ENCODE data around the gene HLA-DMB. TPM values are rescaled to one million over a fixed set of nuclear protein-coding genes. Genes with fewer than 3 reads are reported as not detected.

HLA-DMB gene
- total and polyA plus RNA-seq, 4 donors = 2.8 to 13.1 (median 7.7) TPM

DNA sequence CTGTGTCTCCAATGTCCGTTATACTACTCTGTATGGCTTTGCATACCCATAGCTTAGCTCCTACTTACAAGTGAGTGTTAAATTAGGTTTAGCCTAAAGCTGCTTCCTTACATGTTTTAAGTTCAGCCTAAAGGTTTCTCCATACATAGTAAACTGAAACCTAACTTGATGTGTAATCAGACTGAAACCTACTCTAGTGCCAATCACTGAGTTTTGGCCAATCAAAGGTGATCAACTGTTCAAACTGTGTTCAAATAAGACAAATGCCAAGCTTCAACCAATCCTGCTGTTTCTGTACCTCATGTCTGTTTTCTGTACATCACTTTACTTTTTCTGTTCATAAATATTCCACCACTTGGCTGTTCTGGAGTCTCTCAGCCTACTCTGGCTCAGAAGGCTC is 48.5 kb upstream of the HLA-DMB start:
- Histone ChIP-seq H3K27me3 (ENCODE audit: control insufficient read depth in 4 of 4, insufficient read depth in 4 of 4, low read length in 3 of 4) (no peaks in the 10 kb centered on the region), H3K27ac (ENCODE audit: low read depth in 1 of 2, low read length in 2 of 2) (no peak overlapping the region), H3K36me3 (ENCODE audit: control insufficient read depth in 4 of 4, insufficient read depth in 3 of 4, low read depth in 1 of 4, low read length in 3 of 4) (no peaks in the 10 kb centered on the region), H3K9me3 (ENCODE audit: control insufficient read depth in 4 of 4, low read length in 3 of 4) (no peaks in the 10 kb centered on the region), H3K9ac (ENCODE audit: low read depth in 1 of 2, low read length in 2 of 2) (no peak overlapping the region), H3K4me3 (ENCODE audit: low read depth in 1 of 3, low read length in 3 of 3) (no peak overlapping the region), H3K4me1 (ENCODE audit: control insufficient read depth in 4 of 4, insufficient read depth in 4 of 4, low read length in 3 of 4) (peaks cover 0 to 4% (median 2%) of the 10 kb centered on the region in 4 donors)
- WGBS = 95% methylated on average over 1 of the region's 1 CpG
- TF ChIP-seq RXRA (IDR thresholded peaks at IDR 0.05) (no peak), TAF1 (conservative IDR thresholded peaks at IDR 0.05) (no peak), SP1 (IDR thresholded peaks at IDR 0.05) (no peak), HNF4G (IDR thresholded peaks at IDR 0.05) (no peak), RAD21 (IDR thresholded peaks at IDR 0.05) (no peak), YY1 (IDR thresholded peaks at IDR 0.05) (no peak), FOXA1 (IDR thresholded peaks at IDR 0.05) (no peak)
- TF ChIP-seq, protein P1, sequence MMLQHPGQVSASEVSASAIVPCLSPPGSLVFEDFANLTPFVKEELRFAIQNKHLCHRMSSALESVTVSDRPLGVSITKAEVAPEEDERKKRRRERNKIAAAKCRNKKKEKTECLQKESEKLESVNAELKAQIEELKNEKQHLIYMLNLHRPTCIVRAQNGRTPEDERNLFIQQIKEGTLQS (IDR thresholded peaks at IDR 0.05) = no peak
- TF ChIP-seq, protein P2, sequence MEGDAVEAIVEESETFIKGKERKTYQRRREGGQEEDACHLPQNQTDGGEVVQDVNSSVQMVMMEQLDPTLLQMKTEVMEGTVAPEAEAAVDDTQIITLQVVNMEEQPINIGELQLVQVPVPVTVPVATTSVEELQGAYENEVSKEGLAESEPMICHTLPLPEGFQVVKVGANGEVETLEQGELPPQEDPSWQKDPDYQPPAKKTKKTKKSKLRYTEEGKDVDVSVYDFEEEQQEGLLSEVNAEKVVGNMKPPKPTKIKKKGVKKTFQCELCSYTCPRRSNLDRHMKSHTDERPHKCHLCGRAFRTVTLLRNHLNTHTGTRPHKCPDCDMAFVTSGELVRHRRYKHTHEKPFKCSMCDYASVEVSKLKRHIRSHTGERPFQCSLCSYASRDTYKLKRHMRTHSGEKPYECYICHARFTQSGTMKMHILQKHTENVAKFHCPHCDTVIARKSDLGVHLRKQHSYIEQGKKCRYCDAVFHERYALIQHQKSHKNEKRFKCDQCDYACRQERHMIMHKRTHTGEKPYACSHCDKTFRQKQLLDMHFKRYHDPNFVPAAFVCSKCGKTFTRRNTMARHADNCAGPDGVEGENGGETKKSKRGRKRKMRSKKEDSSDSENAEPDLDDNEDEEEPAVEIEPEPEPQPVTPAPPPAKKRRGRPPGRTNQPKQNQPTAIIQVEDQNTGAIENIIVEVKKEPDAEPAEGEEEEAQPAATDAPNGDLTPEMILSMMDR (IDR thresholded peaks at IDR 0.05; ENCODE audit: low read depth, low read length, missing input control) = no peak
- DNase-seq (ENCODE audit: low spot score) = no peak

DNA sequence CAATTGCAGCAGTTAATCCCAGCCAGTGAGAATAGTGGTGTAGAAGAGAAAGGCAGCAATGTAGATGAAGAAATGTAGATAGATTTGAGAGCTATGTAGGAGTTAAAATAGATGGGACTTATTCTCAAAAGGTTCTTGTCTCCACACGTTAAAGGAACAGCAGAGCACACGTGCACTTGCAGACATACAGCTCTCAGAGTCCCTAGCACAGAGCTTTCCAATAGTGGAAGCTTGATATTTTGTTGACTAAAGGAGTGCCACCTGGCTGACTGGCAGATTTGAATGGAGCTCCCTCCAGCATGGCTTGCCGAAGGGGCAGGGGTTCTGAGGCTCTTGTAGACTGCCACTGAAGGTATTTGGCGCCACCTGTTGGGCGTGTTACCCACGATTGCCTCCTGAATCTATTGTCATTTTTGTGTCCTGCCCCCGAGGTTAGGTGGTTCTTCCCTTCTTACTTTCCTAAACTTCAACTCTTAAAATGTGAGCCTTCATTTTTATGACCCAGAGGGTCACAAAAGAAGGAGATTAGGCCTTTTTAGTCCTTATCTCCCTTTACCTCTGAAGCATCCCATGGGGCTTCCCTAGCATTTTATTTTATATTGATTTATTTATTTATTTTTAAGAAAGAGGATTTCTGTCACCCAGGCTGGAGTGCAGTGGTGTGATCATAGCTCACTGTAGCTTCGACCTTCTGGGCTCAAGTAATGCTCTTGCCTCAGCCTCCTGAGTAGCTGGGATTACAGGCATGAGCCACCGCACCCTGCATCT is 44.0 kb upstream of the HLA-DMB start:
- DNase-seq (ENCODE audit: low spot score) = peak; percentile 88
- Histone ChIP-seq H3K9ac (ENCODE audit: low read depth in 1 of 2, low read length in 2 of 2) (no peak overlapping the region), H3K27ac (ENCODE audit: low read depth in 1 of 2, low read length in 2 of 2) (no peak overlapping the region), H3K9me3 (ENCODE audit: control insufficient read depth in 4 of 4, low read length in 3 of 4) (no peaks in the 10 kb centered on the region), H3K27me3 (ENCODE audit: control insufficient read depth in 4 of 4, insufficient read depth in 4 of 4, low read length in 3 of 4) (no peaks in the 10 kb centered on the region), H3K4me3 (ENCODE audit: low read depth in 1 of 3, low read length in 3 of 3) (no peak overlapping the region), H3K36me3 (ENCODE audit: control insufficient read depth in 4 of 4, insufficient read depth in 3 of 4, low read depth in 1 of 4, low read length in 3 of 4) (peaks cover 10 to 24% (median 20%) of the 10 kb centered on the region in 4 donors), H3K4me1 (ENCODE audit: control insufficient read depth in 4 of 4, insufficient read depth in 4 of 4, low read length in 3 of 4) (peaks cover 0 to 11% (median 3%) of the 10 kb centered on the region in 4 donors)
- WGBS = 13% methylated on average over 9 of the region's 9 CpGs
- TF ChIP-seq NR2F2 (IDR thresholded peaks at IDR 0.05) (no peak), RAD21 (IDR thresholded peaks at IDR 0.05) (peak; percentile 96), FOXA2 (IDR thresholded peaks at IDR 0.05) (no peak), YY1 (IDR thresholded peaks at IDR 0.05) (no peak), EGR1 (IDR thresholded peaks at IDR 0.05; ENCODE audit: low read depth in 2 of 2) (no peak), FOXA1 (IDR thresholded peaks at IDR 0.05) (no peak), SP1 (IDR thresholded peaks at IDR 0.05) (peak; percentile 24), HNF4G (IDR thresholded peaks at IDR 0.05) (no peak), GABPA (IDR thresholded peaks at IDR 0.05 in 1 of 2, conservative IDR thresholded peaks at IDR 0.05 in 1 of 2) (no peak), TAF1 (conservative IDR thresholded peaks at IDR 0.05) (no peak), JUND (IDR thresholded peaks at IDR 0.05) (no peak), RXRA (IDR thresholded peaks at IDR 0.05) (peak; percentile 9 to 35), HNF4A (conservative IDR thresholded peaks at IDR 0.05) (peak in 1 of 2 donors; percentile 26)
- TF ChIP-seq, protein P3, sequence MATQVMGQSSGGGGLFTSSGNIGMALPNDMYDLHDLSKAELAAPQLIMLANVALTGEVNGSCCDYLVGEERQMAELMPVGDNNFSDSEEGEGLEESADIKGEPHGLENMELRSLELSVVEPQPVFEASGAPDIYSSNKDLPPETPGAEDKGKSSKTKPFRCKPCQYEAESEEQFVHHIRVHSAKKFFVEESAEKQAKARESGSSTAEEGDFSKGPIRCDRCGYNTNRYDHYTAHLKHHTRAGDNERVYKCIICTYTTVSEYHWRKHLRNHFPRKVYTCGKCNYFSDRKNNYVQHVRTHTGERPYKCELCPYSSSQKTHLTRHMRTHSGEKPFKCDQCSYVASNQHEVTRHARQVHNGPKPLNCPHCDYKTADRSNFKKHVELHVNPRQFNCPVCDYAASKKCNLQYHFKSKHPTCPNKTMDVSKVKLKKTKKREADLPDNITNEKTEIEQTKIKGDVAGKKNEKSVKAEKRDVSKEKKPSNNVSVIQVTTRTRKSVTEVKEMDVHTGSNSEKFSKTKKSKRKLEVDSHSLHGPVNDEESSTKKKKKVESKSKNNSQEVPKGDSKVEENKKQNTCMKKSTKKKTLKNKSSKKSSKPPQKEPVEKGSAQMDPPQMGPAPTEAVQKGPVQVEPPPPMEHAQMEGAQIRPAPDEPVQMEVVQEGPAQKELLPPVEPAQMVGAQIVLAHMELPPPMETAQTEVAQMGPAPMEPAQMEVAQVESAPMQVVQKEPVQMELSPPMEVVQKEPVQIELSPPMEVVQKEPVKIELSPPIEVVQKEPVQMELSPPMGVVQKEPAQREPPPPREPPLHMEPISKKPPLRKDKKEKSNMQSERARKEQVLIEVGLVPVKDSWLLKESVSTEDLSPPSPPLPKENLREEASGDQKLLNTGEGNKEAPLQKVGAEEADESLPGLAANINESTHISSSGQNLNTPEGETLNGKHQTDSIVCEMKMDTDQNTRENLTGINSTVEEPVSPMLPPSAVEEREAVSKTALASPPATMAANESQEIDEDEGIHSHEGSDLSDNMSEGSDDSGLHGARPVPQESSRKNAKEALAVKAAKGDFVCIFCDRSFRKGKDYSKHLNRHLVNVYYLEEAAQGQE (IDR thresholded peaks at IDR 0.05) = no peak
- TF ChIP-seq, protein P1 (IDR thresholded peaks at IDR 0.05) = no peak
- TF ChIP-seq, protein P4, sequence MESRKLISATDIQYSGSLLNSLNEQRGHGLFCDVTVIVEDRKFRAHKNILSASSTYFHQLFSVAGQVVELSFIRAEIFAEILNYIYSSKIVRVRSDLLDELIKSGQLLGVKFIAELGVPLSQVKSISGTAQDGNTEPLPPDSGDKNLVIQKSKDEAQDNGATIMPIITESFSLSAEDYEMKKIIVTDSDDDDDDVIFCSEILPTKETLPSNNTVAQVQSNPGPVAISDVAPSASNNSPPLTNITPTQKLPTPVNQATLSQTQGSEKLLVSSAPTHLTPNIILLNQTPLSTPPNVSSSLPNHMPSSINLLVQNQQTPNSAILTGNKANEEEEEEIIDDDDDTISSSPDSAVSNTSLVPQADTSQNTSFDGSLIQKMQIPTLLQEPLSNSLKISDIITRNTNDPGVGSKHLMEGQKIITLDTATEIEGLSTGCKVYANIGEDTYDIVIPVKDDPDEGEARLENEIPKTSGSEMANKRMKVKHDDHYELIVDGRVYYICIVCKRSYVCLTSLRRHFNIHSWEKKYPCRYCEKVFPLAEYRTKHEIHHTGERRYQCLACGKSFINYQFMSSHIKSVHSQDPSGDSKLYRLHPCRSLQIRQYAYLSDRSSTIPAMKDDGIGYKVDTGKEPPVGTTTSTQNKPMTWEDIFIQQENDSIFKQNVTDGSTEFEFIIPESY (IDR thresholded peaks at IDR 0.05) = no peak
- TF ChIP-seq, protein P5, sequence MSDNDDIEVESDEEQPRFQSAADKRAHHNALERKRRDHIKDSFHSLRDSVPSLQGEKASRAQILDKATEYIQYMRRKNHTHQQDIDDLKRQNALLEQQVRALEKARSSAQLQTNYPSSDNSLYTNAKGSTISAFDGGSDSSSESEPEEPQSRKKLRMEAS (IDR thresholded peaks at IDR 0.05) = peak; percentile 19
- TF ChIP-seq, protein P2 (IDR thresholded peaks at IDR 0.05; ENCODE audit: low read depth, low read length, missing input control) = peak; percentile 85

Data from liver (tissue), 9 donors.